ENCODE results near the gene IMPDH2.
"Not testable (repeated sequence)": the region's sequence is repeated elsewhere in the genome, so short reads cannot be mapped to it uniquely, and the experiment has no call there.

Gene IMPDH2

GRCh38 chr3:49015072-49015471 lies 14.1 kb downstream of the IMPDH2 start:
- H3K27ac ChIP-seq (ENCODE audit: low read length): no peak overlapping the region
- no peak overlapping the region for H3K4me3 ChIP-seq (ENCODE audit: low read length in 2 of 2)
- no peaks in the 10 kb centered on the region for H3K9me3 ChIP-seq (ENCODE audit: control insufficient read depth in 2 of 2, low read length in 2 of 2)
- H3K27me3 ChIP-seq (ENCODE audit: control insufficient read depth in 1 of 2, insufficient read depth in 2 of 2, low read length in 2 of 2): no peaks in the 10 kb centered on the region
- H3K9ac ChIP-seq (ENCODE audit: low read length in 2 of 2): no peak overlapping the region
- peaks cover 37 to 40% of the 10 kb centered on the region in 2 donors for H3K36me3 ChIP-seq (ENCODE audit: control insufficient read depth in 2 of 2, insufficient read depth in 2 of 2, low read length in 2 of 2)
- peaks cover 38% of the 10 kb centered on the region for H3K4me1 ChIP-seq (ENCODE audit: control insufficient read depth, insufficient read depth, low read length)

GRCh38 chr3:49013738-49014660 lies 15.2 kb downstream of the IMPDH2 start:
- Histone ChIP-seq H3K27me3 (ENCODE audit: control insufficient read depth in 1 of 2, insufficient read depth in 2 of 2, low read length in 2 of 2) (no peaks in the 10 kb centered on the region), H3K9me3 (ENCODE audit: control insufficient read depth in 2 of 2, low read length in 2 of 2) (no peaks in the 10 kb centered on the region), H3K4me1 (ENCODE audit: control insufficient read depth, insufficient read depth, low read length) (peaks cover 33% of the 10 kb centered on the region), H3K9ac (ENCODE audit: low read length in 2 of 2) (no peak overlapping the region), H3K4me3 (ENCODE audit: low read length in 2 of 2) (no peak overlapping the region), H3K36me3 (ENCODE audit: control insufficient read depth in 2 of 2, insufficient read depth in 2 of 2, low read length in 2 of 2) (peaks cover 37 to 43% of the 10 kb centered on the region in 2 donors), H3K27ac (ENCODE audit: low read length) (no peak overlapping the region)

- Histone ChIP-seq H3K36me3 (ENCODE audit: control insufficient read depth in 2 of 2, insufficient read depth in 2 of 2, low read length in 2 of 2) (peaks cover 37 to 43% of the 10 kb centered on the region in 2 donors), H3K4me1 (ENCODE audit: control insufficient read depth, insufficient read depth, low read length) (peaks cover 29% of the 10 kb centered on the region), H3K9ac (ENCODE audit: low read length in 2 of 2) (no peak overlapping the region), H3K27ac (ENCODE audit: low read length) (no peak overlapping the region), H3K9me3 (ENCODE audit: control insufficient read depth in 2 of 2, low read length in 2 of 2) (no peaks in the 10 kb centered on the region), H3K4me3 (ENCODE audit: low read length in 2 of 2) (no peak overlapping the region), H3K27me3 (ENCODE audit: control insufficient read depth in 1 of 2, insufficient read depth in 2 of 2, low read length in 2 of 2) (no peaks in the 10 kb centered on the region)
These were observed 16.0 kb downstream of the IMPDH2 start for GRCh38 chr3:49013113-49013737.

- Histone ChIP-seq H3K9ac (ENCODE audit: low read length in 2 of 2) (no peak overlapping the region), H3K4me3 (ENCODE audit: low read length in 2 of 2) (no peak overlapping the region), H3K27me3 (ENCODE audit: control insufficient read depth in 1 of 2, insufficient read depth in 2 of 2, low read length in 2 of 2) (no peaks in the 10 kb centered on the region), H3K27ac (ENCODE audit: low read length) (no peak overlapping the region), H3K4me1 (ENCODE audit: control insufficient read depth, insufficient read depth, low read length) (peaks cover 27% of the 10 kb centered on the region), H3K9me3 (ENCODE audit: control insufficient read depth in 2 of 2, low read length in 2 of 2) (no peaks in the 10 kb centered on the region), H3K36me3 (ENCODE audit: control insufficient read depth in 2 of 2, insufficient read depth in 2 of 2, low read length in 2 of 2) (peaks cover 37 to 43% of the 10 kb centered on the region in 2 donors)
These were observed 16.7 kb downstream of the IMPDH2 start for GRCh38 chr3:49012441-49013017.

- Histone ChIP-seq H3K9me3 (ENCODE audit: control insufficient read depth in 2 of 2, low read length in 2 of 2) (no peaks in the 10 kb centered on the region), H3K36me3 (ENCODE audit: control insufficient read depth in 2 of 2, insufficient read depth in 2 of 2, low read length in 2 of 2) (peaks cover 16 to 23% of the 10 kb centered on the region in 2 donors), H3K4me3 (ENCODE audit: low read length in 2 of 2) (no peak overlapping the region), H3K9ac (ENCODE audit: low read length in 2 of 2) (no peak overlapping the region), H3K27me3 (ENCODE audit: control insufficient read depth in 1 of 2, insufficient read depth in 2 of 2, low read length in 2 of 2) (no peaks in the 10 kb centered on the region), H3K27ac (ENCODE audit: low read length) (no peak overlapping the region), H3K4me1 (ENCODE audit: control insufficient read depth, insufficient read depth, low read length) (peaks cover 28% of the 10 kb centered on the region)
These were observed 19.8 kb downstream of the IMPDH2 start for GRCh38 chr3:49009396-49009795.

- not testable (repeated sequence) for H3K9me3 ChIP-seq (ENCODE audit: control insufficient read depth in 2 of 2, low read length in 2 of 2); H3K9ac ChIP-seq (ENCODE audit: low read length in 2 of 2); H3K27me3 ChIP-seq (ENCODE audit: control insufficient read depth in 1 of 2, insufficient read depth in 2 of 2, low read length in 2 of 2)
- Histone ChIP-seq H3K27ac (ENCODE audit: low read length) (peak overlapping the region; percentile 97), H3K36me3 (ENCODE audit: control insufficient read depth in 2 of 2, insufficient read depth in 2 of 2, low read length in 2 of 2) (peaks cover 13 to 18% of the 10 kb centered on the region in 2 donors), H3K4me1 (ENCODE audit: control insufficient read depth, insufficient read depth, low read length) (peaks cover 28% of the 10 kb centered on the region), H3K4me3 (ENCODE audit: low read length in 2 of 2) (peak overlapping the region in 1 of 2 donors; percentile 95)
These were observed 20.6 kb downstream of the IMPDH2 start for GRCh38 chr3:49008627-49009026.

GRCh38 chr3:49007771-49008528 lies 21.2 kb downstream of the IMPDH2 start:
- Histone ChIP-seq H3K27me3 (ENCODE audit: control insufficient read depth in 1 of 2, insufficient read depth in 2 of 2, low read length in 2 of 2) (no peaks in the 10 kb centered on the region), H3K4me3 (ENCODE audit: low read length in 2 of 2) (peak overlapping the region; percentile 90 to 95), H3K36me3 (ENCODE audit: control insufficient read depth in 2 of 2, insufficient read depth in 2 of 2, low read length in 2 of 2) (peaks cover 9 to 17% of the 10 kb centered on the region in 2 donors), H3K9me3 (ENCODE audit: control insufficient read depth in 2 of 2, low read length in 2 of 2) (no peaks in the 10 kb centered on the region), H3K4me1 (ENCODE audit: control insufficient read depth, insufficient read depth, low read length) (peaks cover 26% of the 10 kb centered on the region), H3K9ac (ENCODE audit: low read length in 2 of 2) (peak overlapping the region; percentile 92 to 94), H3K27ac (ENCODE audit: low read length) (peak overlapping the region; percentile 97)

- Histone ChIP-seq H3K9me3 (ENCODE audit: control insufficient read depth in 2 of 2, low read length in 2 of 2) (no peaks in the 10 kb centered on the region), H3K4me1 (ENCODE audit: control insufficient read depth, insufficient read depth, low read length) (peaks cover 18% of the 10 kb centered on the region), H3K27ac (ENCODE audit: low read length) (peak within 1 kb of the TSS; percentile 97), H3K27me3 (ENCODE audit: control insufficient read depth in 1 of 2, insufficient read depth in 2 of 2, low read length in 2 of 2) (no peaks in the 10 kb centered on the region), H3K4me3 (ENCODE audit: low read length in 2 of 2) (peak within 1 kb of the TSS; percentile 90 to 95), H3K36me3 (ENCODE audit: control insufficient read depth in 2 of 2, insufficient read depth in 2 of 2, low read length in 2 of 2) (peaks cover 5 to 11% of the 10 kb centered on the region in 2 donors), H3K9ac (ENCODE audit: low read length in 2 of 2) (peak within 1 kb of the TSS; percentile 92 to 94)
These were observed 22.0 kb downstream of the IMPDH2 start, which contains the start of gene WDR6 for GRCh38 chr3:49007068-49007770. WDR6 (plus strand) TSS chr3:49007391; CDS start chr3:49007432, 41 bp downstream.

GRCh38 chr3:49006408-49007067 lies 22.7 kb downstream of the IMPDH2 start:
- H3K36me3 ChIP-seq (ENCODE audit: control insufficient read depth in 2 of 2, insufficient read depth in 2 of 2, low read length in 2 of 2): peaks cover 0 to 7% of the 10 kb centered on the region in 2 donors
- peak overlapping the region; percentile 97 for H3K27ac ChIP-seq (ENCODE audit: low read length)
- H3K4me1 ChIP-seq (ENCODE audit: control insufficient read depth, insufficient read depth, low read length): peaks cover 18% of the 10 kb centered on the region
- H3K27me3 ChIP-seq (ENCODE audit: control insufficient read depth in 1 of 2, insufficient read depth in 2 of 2, low read length in 2 of 2): no peaks in the 10 kb centered on the region
- peak overlapping the region; percentile 90 to 95 for H3K4me3 ChIP-seq (ENCODE audit: low read length in 2 of 2)
- H3K9me3 ChIP-seq (ENCODE audit: control insufficient read depth in 2 of 2, low read length in 2 of 2): no peaks in the 10 kb centered on the region
- peak overlapping the region; percentile 91 to 94 for H3K9ac ChIP-seq (ENCODE audit: low read length in 2 of 2)
